ENCODE results near the gene MARCHF6. TPM values are rescaled to one million over a fixed set of nuclear protein-coding genes. Genes with fewer than 3 reads are reported as not detected.
"Not testable (repeated sequence)": the region's sequence is repeated elsewhere in the genome, so short reads cannot be mapped to it uniquely, and the experiment has no call there.

Gene MARCHF6
- total RNA-seq, 1 donor from 2014 or later = 161 TPM

DNA sequence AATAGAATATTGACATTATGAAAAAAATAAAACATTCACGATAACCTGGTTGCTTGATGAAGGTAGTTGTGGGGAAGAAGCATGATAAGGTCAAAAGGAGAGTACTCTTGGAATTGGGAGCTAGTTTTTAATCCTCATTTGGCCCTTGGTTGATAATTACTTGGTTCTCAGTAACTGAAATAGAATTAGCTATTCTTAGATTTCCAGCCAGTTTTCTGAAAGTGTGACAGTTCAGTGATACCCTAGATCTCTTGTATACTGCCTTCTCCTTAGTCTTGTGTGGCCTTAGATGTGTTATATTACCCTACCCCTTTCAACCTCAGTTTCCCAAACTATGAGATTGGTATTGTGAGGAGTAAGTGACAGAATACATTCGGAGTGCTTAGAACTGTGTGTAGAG, 17.4 kb downstream of the MARCHF6 start:
- no peak for ATAC-seq
- intact Hi-C loops (cut with DNase I) = no loop called here
- no peak for DNase-seq (ENCODE audit: missing footprints)

DNA sequence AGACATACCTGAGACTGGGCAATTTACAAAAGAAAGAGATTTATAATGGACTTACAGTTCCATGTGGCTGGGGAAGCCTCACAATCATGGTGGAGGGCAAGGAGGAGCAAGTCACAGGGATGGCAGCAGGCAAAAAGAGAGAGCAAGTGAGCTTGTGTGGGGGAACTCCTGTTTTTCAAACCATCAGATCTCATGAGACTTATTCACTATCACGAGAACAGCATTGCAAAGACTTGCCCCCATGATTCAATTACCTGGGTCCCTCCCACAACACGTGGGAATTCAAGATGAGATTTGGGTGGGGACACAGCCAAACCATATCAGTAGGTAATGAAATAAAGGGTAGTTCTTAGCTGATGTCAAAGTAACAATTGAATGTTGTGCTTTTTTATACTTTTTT, 17.9 kb downstream of the MARCHF6 start:
- ATAC-seq; DNase-seq (ENCODE audit: missing footprints); intact Hi-C loops (cut with DNase I): not testable (repeated sequence)

DNA sequence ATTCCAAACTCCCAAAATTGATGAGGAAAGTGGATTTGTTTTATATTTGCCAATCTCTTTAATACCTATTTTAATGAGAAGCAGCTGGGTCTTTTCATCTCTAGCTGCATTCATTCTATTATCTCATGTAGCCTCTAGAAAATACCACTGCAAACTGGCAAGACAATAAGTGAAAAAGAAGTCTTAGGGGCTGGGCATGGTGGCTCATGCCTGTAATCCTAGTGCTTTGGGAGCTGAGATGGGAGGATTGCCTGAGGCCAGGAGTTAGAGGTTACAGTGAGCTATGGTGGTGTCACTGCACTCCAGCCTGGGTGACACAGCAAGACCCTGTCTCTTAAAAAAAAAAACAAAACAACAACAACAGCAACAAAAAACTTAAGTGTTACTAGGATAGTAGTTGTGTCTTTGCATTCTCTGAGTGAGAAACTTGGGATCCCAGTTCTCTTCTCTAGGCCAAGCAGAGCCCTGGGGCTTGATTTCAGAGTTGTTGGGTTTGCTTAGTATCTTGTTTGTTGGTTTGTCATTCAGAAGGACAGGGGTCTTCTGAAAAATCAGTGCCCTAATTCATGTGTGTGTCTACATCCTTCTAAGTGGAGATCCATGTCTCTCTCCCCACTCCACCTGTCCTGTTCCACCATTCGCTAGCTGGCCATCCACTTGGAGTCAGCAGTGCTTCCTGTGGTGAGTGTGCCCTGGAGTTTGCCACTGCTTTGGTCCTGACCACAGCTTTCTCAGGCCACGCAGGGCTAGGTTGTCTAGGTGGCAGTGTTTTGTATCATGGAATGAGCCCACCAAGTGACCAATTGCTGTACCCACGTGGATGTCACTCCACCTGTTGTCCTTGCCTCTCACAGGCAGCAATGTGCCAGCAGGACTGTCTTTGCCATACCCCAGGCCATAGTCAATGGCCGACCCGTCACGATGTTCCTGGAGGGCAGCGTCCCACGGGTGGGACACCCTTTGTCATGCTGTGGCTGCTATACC, 19.5 kb downstream of the MARCHF6 start:
- DNase-seq (ENCODE audit: missing footprints) (no peak), ATAC-seq (no peak)
- intact Hi-C loops (cut with DNase I) = no loop called here

DNA sequence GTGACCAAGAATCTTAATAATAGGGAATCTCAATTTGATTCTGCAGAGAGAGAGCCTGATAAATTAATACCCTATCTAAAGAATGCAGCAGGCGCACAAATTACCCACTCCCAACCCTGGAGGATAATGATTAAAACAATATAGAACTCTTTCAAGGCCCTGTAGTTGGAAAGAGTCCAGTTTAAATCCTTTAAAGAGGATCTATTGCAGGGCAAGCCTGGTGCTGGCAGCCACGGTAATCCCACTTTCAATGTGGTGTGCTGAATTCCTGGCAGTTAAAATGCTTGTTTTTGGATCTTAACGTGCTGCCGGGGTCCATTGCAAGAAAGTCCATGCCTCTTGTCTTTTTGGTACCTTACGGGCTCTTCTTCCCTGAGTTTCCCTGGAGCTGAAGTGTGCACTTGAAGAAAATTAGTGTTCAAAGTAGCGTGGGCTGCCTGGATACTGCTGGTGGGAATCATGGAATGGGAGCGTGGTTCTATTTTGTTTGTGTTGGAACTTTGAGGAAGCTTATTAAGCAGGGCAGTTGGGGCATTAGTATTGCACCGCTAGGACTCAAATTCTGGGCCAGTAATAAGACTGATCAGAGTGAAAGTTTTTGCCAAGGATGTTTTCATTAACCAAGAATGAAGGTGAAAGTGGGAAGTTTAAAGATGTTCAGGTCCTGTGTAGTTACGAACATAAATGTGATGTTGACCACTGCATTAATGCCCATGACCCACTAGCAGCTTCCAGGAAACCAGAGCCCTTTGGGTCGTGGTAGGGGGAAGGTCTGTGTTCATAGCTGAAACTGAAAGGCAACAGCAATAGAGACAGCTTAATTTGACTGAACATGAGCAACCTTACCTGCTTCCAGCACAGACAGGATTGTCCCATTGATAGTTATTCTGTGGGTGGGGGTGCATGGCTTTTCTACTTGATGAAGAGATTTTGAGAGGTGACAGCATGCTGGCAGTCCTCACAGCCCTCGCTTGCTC, 20.8 kb downstream of the MARCHF6 start:
- intact Hi-C loops (cut with DNase I) = no loop called here
- ATAC-seq = peak; percentile 14
- no peak for DNase-seq (ENCODE audit: missing footprints)

DNA sequence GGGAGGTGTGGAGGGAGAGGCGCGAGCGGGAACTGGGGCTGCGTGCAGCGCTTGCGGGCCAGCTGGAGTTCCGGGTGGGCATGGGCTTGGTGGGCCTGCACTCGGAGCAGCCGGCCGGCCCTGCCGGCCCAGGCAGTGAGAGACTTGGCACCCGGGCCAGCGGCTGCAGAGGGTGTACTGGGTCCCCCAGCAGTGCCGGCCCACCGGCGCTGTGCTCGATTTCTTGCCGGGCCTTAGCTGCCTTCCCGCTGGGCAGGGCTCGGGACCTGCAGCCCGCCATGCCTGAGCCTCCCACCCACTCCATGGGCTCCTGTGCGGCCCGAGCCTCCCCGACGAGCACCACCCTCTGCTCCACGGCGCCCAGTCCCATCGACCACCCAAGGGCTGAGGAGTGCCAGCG, 21.7 kb downstream of the MARCHF6 start:
- ATAC-seq; intact Hi-C loops (cut with DNase I); DNase-seq (ENCODE audit: missing footprints): not testable (repeated sequence)

DNA sequence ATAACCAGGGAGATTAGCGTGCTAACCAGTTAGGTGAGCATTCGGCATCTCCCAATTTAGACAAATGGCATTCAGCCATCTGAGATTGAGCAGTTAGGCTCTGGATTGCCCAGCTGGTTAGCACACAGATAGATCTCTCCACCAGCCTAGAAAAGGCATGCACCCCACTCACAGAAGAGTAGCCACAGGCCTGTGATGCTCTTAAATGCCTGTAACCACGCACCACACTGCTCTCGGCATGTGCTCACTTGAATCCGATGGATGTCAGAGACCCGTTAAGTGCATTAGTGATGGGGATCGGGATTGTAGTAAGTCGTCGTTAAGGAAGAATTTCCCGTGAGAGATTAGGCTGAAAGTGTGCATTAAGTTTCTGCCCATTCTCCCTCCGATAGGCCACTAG, 23.0 kb downstream of the MARCHF6 start:
- DNase-seq (ENCODE audit: missing footprints) (no peak), ATAC-seq (peak; percentile 35)
- intact Hi-C loops (cut with DNase I) = no loop called here

DNA sequence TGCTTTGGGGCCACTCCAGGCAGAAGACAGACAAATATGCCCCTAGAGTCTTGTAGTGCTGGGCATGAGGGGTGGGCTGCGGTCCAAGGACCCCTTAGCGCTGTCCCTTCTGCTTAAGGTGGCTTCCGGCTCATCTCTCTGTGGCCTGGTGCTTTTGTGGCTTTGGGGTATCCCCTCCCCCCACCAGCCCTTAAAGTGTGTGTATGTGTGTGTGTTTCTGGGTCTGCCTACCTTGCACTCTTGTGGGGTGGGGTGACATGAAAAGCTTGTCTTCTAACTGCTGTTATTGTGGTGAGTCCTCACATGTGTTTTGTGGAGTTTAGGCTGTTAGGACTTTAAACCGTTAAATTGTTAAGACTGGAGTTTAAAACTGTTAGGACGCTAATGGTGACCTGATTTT, 23.6 kb downstream of the MARCHF6 start:
- intact Hi-C loops (cut with DNase I) = no loop called here
- DNase-seq (ENCODE audit: missing footprints) = no peak
- ATAC-seq = peak; percentile 33

DNA sequence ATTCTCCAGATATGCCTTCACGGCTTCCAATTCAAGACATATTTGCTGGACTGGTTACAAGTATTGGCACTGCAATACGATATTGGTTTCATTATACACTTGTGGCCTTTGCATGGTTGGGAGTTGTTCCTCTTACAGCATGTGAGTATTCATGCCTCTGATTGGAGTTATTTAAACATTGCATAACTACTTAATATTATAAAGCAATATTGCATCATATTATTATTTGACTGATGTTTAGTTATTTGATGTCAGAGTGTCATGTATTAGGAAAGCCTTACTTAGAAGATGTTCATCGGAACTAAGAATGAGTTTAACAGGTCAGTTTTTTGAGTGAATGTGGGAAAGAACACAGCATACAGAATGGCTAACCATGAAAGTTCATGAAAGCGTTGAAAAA, 28.3 kb downstream of the MARCHF6 start:
- intact Hi-C loops (cut with DNase I) = no loop called here
- ATAC-seq (no peak), DNase-seq (ENCODE audit: missing footprints) (no peak)

DNA sequence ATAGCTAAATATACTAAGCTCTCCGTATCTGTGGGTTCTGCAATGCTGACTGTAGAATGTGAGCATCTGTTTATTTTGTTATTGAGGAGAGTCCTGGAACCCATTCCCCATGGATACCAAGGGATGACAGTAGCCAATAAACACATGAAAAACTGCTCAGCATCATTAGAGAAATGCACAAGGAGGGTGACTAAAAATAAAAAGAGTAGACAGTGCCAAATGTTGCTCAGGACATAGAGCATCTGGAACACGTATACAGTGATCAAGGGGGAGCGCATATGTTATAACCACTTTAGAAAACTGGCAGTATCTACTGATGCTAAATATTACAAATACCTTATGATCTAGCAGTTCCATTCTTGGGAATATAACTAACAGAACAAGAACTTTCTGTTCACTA, 31.0 kb downstream of the MARCHF6 start:
- intact Hi-C loops (cut with DNase I) = no loop called here
- ATAC-seq (peak; percentile 37), DNase-seq (ENCODE audit: missing footprints) (no peak)

DNA sequence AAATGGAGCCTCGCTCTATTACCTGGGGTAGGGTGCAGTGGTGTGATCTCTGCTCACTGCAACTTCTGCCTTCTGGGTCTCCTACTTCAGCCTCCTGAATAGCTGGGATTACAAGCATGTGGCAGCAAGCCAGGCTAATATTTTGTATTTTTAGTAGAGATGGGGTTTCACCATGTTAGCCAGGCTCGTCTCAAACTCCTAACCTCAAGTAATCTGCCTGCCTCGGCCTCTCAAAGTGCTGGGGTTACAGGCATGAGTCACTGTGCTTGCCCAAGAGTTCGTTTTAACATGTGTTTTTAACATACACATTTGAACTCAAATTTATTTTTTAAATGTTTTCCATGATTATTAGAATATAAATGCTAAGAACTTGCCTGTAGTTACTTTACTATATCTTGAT, 34.2 kb downstream of the MARCHF6 start:
- no peak for ATAC-seq

DNA sequence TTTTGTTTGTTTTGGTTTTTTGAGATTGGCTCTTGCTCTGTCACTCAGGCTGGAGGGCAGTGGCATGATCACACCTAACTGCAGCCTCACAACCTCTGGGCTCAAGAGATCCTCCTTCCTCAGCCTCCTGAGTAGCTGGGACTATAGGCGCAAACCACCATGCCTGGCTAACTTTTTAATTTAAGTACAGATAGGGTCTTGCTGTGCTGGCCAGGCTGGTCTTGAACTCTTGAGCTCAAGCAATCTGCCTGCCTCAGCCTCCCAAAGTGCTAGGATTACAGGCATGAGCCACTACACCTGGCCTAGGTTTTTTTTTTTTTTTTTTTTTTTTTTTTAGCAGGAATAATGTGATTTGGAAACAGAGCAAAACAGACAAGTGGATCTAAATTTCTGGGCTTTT, 37.6 kb downstream of the MARCHF6 start:
- intact Hi-C loops (cut with DNase I) = no loop called here
- ATAC-seq (no peak), DNase-seq (ENCODE audit: missing footprints) (no peak)

More for the DNA sequence above, 34.2 kb downstream of the MARCHF6 start:
- intact Hi-C loops (cut with DNase I) = no loop called here
- DNase-seq (ENCODE audit: missing footprints) = no peak

DNA sequence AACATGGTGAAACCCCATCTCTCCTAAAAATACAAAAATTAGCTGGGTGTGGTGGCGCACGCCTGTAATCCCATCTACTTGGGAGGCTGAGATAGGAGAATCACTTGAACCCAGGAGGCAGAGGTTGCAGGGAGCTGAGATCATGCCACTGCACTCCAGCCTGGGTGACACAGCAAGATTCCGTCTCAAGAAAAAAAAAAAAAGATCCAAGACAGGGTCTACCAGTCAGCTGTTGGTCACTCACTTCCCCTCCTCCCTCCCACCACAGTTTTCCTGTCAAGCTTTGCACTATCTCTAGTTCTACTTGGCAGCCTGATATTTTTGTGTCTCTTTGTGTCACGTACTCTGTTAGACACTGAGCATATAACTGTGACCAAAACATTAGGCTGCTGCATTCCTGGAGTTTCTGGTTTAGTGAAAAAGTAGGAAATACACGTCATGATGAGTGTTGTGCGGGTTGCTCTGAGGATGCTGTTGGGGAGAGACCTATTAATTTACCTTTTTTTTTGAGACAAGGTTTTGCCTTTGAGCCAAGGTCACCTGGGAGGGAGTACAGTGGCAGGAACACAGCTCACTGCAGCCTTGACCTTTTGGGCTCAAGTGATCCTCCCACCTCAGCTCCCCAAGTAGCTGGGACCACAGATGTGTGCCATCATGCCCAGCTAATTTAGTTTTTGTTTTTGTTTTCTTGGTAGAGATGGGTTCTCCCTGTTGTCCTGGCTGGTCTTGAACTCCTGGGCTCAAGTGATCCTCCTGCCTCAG, 39.3 kb downstream of the MARCHF6 start:
- DNase-seq (ENCODE audit: missing footprints); intact Hi-C loops (cut with DNase I): not testable (repeated sequence)
- peak; percentile 69 for ATAC-seq

DNA sequence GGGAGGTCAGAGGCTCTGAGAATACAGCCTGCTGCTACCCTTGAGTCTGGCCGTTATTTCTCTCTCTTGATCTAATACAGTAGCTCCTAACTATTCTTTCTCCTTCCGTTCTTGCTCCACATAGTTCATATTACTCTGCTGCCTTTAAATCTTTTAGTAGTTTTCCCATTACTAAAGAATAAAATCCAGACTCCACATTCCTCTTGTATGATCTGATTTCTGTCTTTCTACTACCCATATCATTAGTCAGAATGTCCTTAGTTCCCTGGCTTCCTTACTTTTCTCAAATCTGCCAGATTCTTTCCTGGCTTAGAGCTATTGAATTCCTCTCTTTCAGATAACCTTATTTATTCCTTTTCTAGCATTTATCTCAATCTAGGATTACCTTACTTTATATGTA, 40.0 kb downstream of the MARCHF6 start:
- intact Hi-C loops (cut with DNase I) = no loop called here
- DNase-seq (ENCODE audit: missing footprints) = no peak
- ATAC-seq = peak; percentile 18

DNA sequence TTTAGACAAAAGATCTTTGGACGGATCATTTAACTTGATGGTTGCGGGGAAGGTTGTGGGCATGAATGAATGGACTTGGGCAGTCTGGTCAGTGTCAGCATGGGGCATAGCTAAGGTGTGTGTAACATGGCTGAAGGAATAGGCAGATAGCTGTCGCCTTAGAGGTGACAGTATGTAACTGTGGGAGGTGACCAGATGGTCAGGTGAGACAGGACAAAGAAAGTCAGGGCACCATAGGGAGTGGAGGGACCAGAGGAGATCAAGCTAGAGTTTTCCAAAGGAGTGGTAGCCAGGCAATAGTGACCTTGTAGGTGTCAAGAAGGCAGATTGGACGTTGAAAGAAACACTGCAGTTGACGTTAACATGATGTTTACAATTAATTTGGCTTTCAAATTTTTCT, 43.1 kb downstream of the MARCHF6 start:
- no peak for DNase-seq (ENCODE audit: missing footprints)
- intact Hi-C loops (cut with DNase I) = no loop called here
- ATAC-seq = no peak

DNA sequence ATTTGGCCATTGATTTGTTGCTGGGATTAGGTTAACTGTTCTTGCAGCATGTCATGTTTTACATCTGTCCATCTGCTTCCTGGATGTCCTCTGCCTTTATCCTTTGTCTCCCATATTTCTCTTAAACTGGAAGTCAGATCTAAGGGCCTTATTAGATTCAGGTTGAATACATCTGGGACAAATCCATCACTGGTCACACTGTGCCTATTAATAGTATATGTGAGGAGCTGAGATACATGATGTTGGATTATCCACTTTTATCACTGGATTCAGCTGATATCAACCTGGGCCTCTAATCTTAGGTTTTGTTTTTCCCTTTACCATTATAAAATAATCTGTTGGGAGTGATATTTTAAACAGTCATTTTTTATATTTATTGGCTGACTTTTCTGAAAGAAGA, 46.3 kb downstream of the MARCHF6 start:
- DNase-seq (ENCODE audit: missing footprints) (no peak), ATAC-seq (no peak)
- intact Hi-C loops (cut with DNase I) = loop anchor here (5.0 kb wide), 1 partner anchor 118 kb away; no protein-coding TSS in a partner anchor

DNA sequence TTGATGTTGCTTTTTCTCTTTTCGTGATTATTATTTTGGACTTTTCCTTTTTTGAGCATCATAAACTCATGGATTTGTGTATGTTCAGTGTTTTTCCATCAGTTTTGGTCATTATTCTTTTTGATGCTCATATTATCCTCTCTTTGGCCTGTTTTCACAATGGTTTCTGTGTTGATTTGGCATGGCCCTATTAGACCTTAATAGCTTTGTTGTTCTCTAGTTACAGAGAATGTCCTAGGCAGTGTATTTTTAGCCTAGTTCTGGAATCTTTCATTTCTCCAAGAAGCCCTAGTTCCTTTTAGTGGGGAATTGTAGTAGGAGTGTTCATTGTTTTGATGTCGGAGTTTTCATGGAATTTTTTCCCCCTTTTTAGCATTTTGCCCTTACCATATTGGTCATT, 46.9 kb downstream of the MARCHF6 start:
- ATAC-seq (peak; percentile 76), DNase-seq (ENCODE audit: missing footprints) (no peak)
- intact Hi-C loops (cut with DNase I) = loop anchor here (5.0 kb wide), 1 partner anchor 118 kb away; no protein-coding TSS in a partner anchor

DNA sequence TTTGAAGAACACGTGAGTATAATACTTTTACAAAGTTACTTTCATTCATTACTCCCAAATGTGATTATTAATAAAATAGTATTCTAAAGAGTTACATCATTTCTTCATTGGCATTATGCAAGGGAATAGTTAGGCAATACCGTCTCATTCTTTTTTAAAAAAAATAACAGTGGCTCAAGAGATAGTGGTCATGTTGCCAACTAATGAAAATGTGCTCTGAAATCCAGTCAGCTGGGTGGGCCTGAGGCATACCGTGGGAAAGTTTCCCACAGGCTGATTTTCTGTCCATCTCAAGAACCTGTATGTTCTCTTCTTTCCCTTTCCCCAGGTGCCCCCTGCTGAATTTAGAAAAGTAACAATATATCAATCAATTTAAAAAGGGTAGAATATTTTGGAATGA, 47.3 kb downstream of the MARCHF6 start:
- DNase-seq (ENCODE audit: missing footprints) (no peak), ATAC-seq (peak; percentile 66)
- intact Hi-C loops (cut with DNase I) = loop anchor here (5.0 kb wide), 1 partner anchor 119 kb away; no protein-coding TSS in a partner anchor

DNA sequence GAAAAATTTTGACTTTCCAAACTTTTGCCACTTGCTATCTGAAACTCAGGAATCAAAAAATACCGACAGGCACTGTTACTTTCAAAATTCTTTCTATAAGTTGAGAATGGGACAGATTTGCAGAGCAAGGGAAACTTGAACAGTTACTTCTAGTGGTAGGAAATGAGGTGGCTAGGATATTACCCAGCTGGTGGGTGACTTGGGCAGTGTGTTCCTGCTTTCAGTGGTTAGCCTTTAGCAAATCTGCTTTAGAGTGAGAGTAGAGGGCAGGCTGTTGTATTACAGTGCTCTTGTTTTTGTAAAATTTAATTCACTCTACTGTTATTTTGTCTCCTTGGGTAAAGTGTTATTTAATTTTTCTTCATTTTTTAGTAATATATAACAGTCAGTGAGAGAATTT, 48.0 kb downstream of the MARCHF6 start:
- ATAC-seq (no peak), DNase-seq (ENCODE audit: missing footprints) (no peak)
- intact Hi-C loops (cut with DNase I) = loop anchor here (5.0 kb wide), 1 partner anchor 119 kb away; no protein-coding TSS in a partner anchor
